Thoracic aorta (tissue), 2 donors: ENCODE results near the gene SELENOV. TPM values are rescaled to one million over a fixed set of nuclear protein-coding genes. Genes with fewer than 3 reads are reported as not detected.

Experiments
- ATAC-seq: fragments of 150-250 bp; one replicate; pipeline ENCODE4 v1.8.0; 2017; ENCODE audit warnings: low read depth; ENCODE audit not compliant: insufficient number of reproducible peaks, low FRiP score
- DNase-seq: peaks from one replicate; pipeline ENCODE4 v3.0.0-alpha.2; 2020; ENCODE audit warnings: low spot score
- H3K27ac ChIP-seq, 2 donors: fragments of 200-600 bp; sonication (generic); 1 replicate in 1 of 2; 2 replicates in 1 of 2; pipeline ENCODE4 v1.5.1; 2016; ENCODE audit warnings: mild to moderate bottlenecking in 2 of 2, moderate library complexity in 2 of 2
- H3K27me3 ChIP-seq: fragments of 200-600 bp; sonication (generic); replicated peaks from 2 replicates; pipeline ENCODE4 v1.6.0; 2016; ENCODE audit warnings: mild to moderate bottlenecking; ENCODE audit not compliant: insufficient read depth
- H3K36me3 ChIP-seq: fragments of 200-600 bp; sonication (generic); one replicate; pipeline ENCODE4 v1.5.1; 2016
- H3K4me1 ChIP-seq, 2 donors: fragments of 200-600 bp; sonication (generic); 1 replicate in 1 of 2; 2 replicates in 1 of 2; pipeline versions ENCODE4 v1.5.1 to v1.6.0; 2016; ENCODE audit warnings: low read depth in 2 of 2, mild to moderate bottlenecking in 1 of 2; ENCODE audit not compliant: control insufficient read depth in 1 of 2
- H3K4me3 ChIP-seq: fragments of 200-600 bp; sonication (generic); 2 replicates; pipeline ENCODE4 v1.5.1; 2016; ENCODE audit warnings: mild to moderate bottlenecking
- H3K9me3 ChIP-seq: fragments of 200-600 bp; sonication (generic); 2 replicates; pipeline ENCODE4 v1.5.1; 2016
- total RNA-seq, 2 donors: library from RNA; depleted of rRNA; stranded (reverse); fragments of >200 nt; gene quantifications; one replicate each; pipeline versions ENCODE4 v1.1.0 to v1.2.3, GENCODE V29; 2016
- TF ChIP-seq, protein P1 (sequence below): fragments of 200-600 bp; sonication (generic); IDR thresholded peaks from one replicate; pipeline ENCODE4 v1.5.1; 2019; ENCODE audit warnings: antibody characterized with exemption

The SELENOV gene
- total RNA-seq, 2 donors from 2014 or later = not detected

DNA sequence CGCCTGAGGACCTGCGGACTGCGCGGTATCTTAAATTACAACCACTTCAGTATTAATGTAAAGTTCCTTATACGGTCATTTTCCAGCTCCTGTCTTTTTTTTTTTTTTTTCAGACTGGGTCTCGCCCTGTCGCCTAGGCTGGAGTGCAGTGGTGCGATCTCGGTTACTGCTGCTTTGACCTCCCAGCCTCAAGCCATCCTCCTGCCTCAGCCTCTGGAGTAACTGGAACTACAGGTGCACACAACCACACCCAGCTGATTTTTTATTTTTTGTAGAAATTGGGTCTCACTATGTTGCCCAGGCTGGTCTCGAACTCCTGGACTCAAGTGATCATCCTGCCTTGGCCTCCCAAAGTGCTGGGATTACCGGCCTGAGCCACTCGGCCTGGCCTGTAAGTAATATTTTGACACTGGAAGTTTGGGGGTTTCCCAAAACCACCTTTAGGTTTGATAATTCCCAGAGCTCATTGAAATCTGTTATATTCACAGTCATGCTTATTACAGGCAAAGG lies 18.1 kb downstream of the SELENOV start:
- H3K36me3 ChIP-seq = no peaks in the 10 kb centered on the region
- no peaks in the 10 kb centered on the region for H3K9me3 ChIP-seq
- H3K27ac ChIP-seq = no peak overlapping the region
- ATAC-seq (no peak), DNase-seq (no peak)
- peaks cover 11 to 26% of the 10 kb centered on the region in 2 donors for H3K4me1 ChIP-seq
- H3K4me3 ChIP-seq = peak overlapping the region; percentile 90
- TF ChIP-seq, protein P1, sequence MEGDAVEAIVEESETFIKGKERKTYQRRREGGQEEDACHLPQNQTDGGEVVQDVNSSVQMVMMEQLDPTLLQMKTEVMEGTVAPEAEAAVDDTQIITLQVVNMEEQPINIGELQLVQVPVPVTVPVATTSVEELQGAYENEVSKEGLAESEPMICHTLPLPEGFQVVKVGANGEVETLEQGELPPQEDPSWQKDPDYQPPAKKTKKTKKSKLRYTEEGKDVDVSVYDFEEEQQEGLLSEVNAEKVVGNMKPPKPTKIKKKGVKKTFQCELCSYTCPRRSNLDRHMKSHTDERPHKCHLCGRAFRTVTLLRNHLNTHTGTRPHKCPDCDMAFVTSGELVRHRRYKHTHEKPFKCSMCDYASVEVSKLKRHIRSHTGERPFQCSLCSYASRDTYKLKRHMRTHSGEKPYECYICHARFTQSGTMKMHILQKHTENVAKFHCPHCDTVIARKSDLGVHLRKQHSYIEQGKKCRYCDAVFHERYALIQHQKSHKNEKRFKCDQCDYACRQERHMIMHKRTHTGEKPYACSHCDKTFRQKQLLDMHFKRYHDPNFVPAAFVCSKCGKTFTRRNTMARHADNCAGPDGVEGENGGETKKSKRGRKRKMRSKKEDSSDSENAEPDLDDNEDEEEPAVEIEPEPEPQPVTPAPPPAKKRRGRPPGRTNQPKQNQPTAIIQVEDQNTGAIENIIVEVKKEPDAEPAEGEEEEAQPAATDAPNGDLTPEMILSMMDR = no peak
- no peaks in the 10 kb centered on the region for H3K27me3 ChIP-seq

DNA sequence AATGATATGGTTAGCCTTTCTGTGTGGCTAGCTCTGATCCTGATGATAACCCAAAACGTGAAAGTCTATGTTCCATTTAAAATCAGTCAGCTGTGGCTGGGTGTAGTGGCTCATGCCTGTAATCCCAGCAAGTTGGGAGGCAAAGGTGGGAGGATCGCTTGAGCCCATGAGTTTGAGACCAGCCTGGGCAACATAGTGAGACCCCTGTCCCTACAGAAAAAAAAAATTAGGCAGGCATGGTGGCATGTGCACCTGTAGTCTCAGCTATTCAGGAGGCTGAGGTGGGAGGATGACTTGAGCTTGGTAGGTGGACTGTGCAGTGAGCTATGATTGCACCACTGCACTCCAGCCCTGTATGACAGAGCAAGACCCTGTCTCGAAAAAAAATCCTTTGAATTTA lies 18.9 kb downstream of the SELENOV start:
- Histone ChIP-seq H3K4me1 (peaks cover 17 to 34% of the 10 kb centered on the region in 2 donors), H3K27me3 (no peaks in the 10 kb centered on the region), H3K36me3 (no peaks in the 10 kb centered on the region), H3K9me3 (no peaks in the 10 kb centered on the region), H3K4me3 (no peak overlapping the region), H3K27ac (no peak overlapping the region)
- DNase-seq = no peak
- TF ChIP-seq, protein P1 = no peak
- ATAC-seq = no peak

DNA sequence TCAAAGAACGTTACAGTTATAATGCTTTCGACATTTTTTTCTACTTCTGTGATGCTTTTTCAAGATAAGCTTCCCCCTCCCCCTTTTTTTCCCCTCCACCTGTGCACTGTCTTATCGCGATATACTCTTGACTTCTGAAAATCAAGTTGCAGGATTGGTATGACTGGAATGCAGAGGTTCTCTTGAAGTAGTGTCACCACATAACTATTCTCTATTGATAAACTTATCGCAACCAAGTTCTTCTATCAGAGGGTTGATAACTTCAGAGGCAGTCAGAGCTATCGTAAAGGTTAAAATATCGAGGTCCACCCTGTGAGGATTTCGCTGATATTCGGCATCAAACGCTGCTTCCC lies 24.2 kb downstream of the SELENOV start:
- H3K27ac ChIP-seq = peak overlapping the region; percentile 89 to 92
- no peaks in the 10 kb centered on the region for H3K27me3 ChIP-seq
- H3K36me3 ChIP-seq = no peaks in the 10 kb centered on the region
- no peaks in the 10 kb centered on the region for H3K9me3 ChIP-seq
- ATAC-seq (peak; percentile 17), DNase-seq (no peak)
- peak overlapping the region; percentile 95 for H3K4me3 ChIP-seq
- TF ChIP-seq, protein P1 = no peak
- H3K4me1 ChIP-seq = peaks cover 13 to 22% of the 10 kb centered on the region in 2 donors

DNA sequence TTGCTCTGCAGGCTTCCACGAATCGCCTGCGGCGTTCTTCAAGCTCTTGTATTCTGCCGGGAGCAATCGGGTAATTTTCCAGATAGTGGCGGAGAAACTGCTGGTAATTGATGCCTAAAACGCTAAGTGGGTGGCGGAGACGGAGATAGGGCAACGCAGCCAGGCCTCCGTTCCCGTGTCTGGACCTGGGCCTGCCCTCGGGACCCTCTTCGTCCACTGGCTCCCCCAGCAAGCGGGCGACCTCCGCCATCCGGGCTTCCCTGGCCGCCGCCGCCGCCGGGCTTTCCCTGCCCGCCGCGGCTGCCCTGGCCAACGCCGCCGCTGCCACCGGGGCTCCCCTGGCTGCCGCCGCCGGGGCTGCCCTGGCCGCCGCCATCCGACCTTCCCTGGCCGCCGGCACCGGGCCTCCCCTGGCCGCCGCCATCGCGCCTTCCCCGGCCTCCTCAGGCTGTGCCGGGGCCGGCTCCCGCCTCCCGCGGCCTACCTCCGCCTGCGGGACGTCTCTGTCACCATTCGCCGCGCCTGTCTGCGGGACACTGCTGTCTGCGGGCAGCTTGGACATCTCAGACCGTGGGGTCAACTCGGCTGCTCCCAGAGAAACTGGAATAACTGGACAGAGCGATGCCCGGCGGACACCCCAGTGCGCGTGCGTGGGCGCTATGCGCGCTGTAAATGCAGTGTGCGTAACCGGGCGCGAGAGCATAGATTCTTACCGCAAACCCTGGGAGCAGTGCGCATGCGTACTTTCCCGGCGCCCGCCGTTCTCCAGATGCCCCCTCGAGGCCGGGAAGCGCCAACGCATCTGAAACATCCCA lies 24.8 kb downstream of the SELENOV start, which contains the start of gene EID2:
EID2 (minus strand) TSS at position 644 of the 815 bp plus-strand sequence; CDS start at position 562, 82 bp downstream.
- no peaks in the 10 kb centered on the region for H3K36me3 ChIP-seq
- TF ChIP-seq, protein P1 = peak; percentile 80
- peaks cover 13 to 22% of the 10 kb centered on the region in 2 donors for H3K4me1 ChIP-seq
- peak; percentile 68 for ATAC-seq
- H3K27me3 ChIP-seq = no peaks in the 10 kb centered on the region
- peak; percentile 85 for DNase-seq
- no peaks in the 10 kb centered on the region for H3K9me3 ChIP-seq
- peak within 1 kb of the TSS; percentile 95 for H3K4me3 ChIP-seq
- H3K27ac ChIP-seq = peak within 1 kb of the TSS; percentile 89 to 92

DNA sequence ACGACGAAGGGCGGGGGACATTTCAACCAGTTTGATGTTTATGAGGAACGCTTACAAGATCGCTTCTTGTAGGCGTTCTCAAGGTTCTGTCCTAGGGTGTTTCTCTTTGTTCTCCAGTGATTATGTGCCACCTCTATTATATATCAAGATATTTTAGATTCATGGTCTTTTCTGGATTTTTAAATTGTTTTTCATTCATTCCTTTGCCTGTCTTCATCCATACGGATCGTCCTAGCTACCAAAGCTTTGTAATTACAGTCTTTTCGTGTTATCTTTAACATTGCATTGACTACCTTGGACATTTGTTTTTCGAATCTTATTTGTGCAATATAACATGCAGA lies 25.4 kb downstream of the SELENOV start:
- H3K9me3 ChIP-seq = no peaks in the 10 kb centered on the region
- H3K4me3 ChIP-seq = peak overlapping the region; percentile 95
- ATAC-seq (no peak), DNase-seq (no peak)
- TF ChIP-seq, protein P1 = no peak
- no peaks in the 10 kb centered on the region for H3K27me3 ChIP-seq
- peak overlapping the region in 1 of 2 donors; percentile 92 for H3K27ac ChIP-seq
- H3K4me1 ChIP-seq = peaks cover 13 to 22% of the 10 kb centered on the region in 2 donors
- no peaks in the 10 kb centered on the region for H3K36me3 ChIP-seq
